Ovary (tissue), 9 donors: ENCODE data around the gene CNEP1R1. TPM values are rescaled to one million over a fixed set of nuclear protein-coding genes. Genes with fewer than 3 reads are reported as not detected.

ENCODE experiments used
- DNase-seq, 5 donors: peaks; one replicate each; pipeline ENCODE4 v3.0.0-alpha.2; 2019 to 2020
- H3K27ac ChIP-seq, 2 donors: fragments of 200-600 bp; one replicate each; pipeline versions ENCODE4 v1.5.1 to v1.8.0; 2019 to 2022
- H3K27me3 ChIP-seq: fragments of 200-600 bp; one replicate; pipeline ENCODE4 v1.8.0; 2022
- H3K36me3 ChIP-seq: fragments of 200-600 bp; sonication (generic); one replicate; pipeline ENCODE4 v1.5.1; 2019
- H3K4me1 ChIP-seq: one replicate; pipeline ENCODE4 v1.8.1; 2013; ENCODE audit warnings: mild to moderate bottlenecking, moderate library complexity; ENCODE audit not compliant: insufficient read depth
- H3K4me3 ChIP-seq: fragments of 200-600 bp; sonication (generic); one replicate; pipeline ENCODE4 v1.5.1; 2017
- H3K9me3 ChIP-seq, 2 donors: fragments of 200-600 bp in 1 of 2; sonication (generic) in 1 of 2; one replicate each; pipeline versions ENCODE4 v1.5.1 to v1.8.1; 2013 to 2019; ENCODE audit warnings: mild to moderate bottlenecking in 1 of 2, moderate library complexity in 1 of 2
- EP300 ChIP-seq: sonication (generic); formaldehyde crosslinking; IDR thresholded peaks from one replicate; pipeline ENCODE4 v1.6.1; 2017; ENCODE audit warnings: antibody characterized with exemption
- POLR2A ChIP-seq: fragments of 450-650 bp; IDR thresholded peaks from one replicate; pipeline ENCODE4 v1.6.1; 2017; ENCODE audit warnings: antibody characterized with exemption, mild to moderate bottlenecking, moderate library complexity
- WGBS, 3 donors: extraction: QIAGEN DNeasy Blood & Tissue Kit in 1 of 3; methylation state at CpG; one replicate each; pipeline versions ENCODE4 v1.1.5 to v1.1.7; 2013 to 2017; 5-methylcytosine and 5-hydroxymethylcytosine counted together
- intact Hi-C, 4 donors: fragments of 100-400 bp; cut with DNase I; formaldehyde crosslinking; loops; one replicate each; pipeline versions ENCODE4 v1.11.0 to v1.15.1; 2022 to 2023
- polyA plus RNA-seq, 2 donors: library from polyadenylated mRNA; stranded (reverse); fragments of 200-250 nt in 1 of 2; fragments of 350-450 nt in 1 of 2; fragmentation: Illumina TruSeq in 1 of 2; extraction: RNeasy Lipid Tissue Mini Kit (QIAGEN cat#74804) in 1 of 2; gene quantifications; one replicate each; pipeline ENCODE4 v1.2.3, GENCODE V29; 2013 to 2014
- total RNA-seq, 7 donors: library from RNA; depleted of rRNA in 2 of 7; stranded (reverse); fragments of >200 nt in 2 of 7; fragmentation: NEBNext Ultra II Directional in 3 of 7; extraction: Animal tissue kit (Norgen Biotek cat#: 25700) in 3 of 7; gene quantifications; one replicate each; pipeline versions ENCODE4 v1.1.0 to v1.2.4, GENCODE V29; 2016 to 2023
- TF ChIP-seq, protein P1 (sequence below), 3 donors: fragments of 450-650 bp in 2 of 3; fragments of 200-600 bp in 1 of 3; IDR thresholded peaks; one replicate each; pipeline versions ENCODE4 v1.5.1 to v1.8.0; 2016 to 2022; ENCODE audit warnings: antibody characterized with exemption in 3 of 3, mild to moderate bottlenecking in 1 of 3
- donor health status: DM: no; HTN: no; CAD: no; lungs with moderate emphysema.
- donor health status: DM: no; HTN: no; CAD: no.
- donor health status: Bipolar disorder and iron deficiency.
- donor health status: DM: yes; HTN: yes; CAD: no.
- donor health status: DM: no; HTN: no; CAD: no.
- donor health status: DM: yes; HTN: yes; CAD: no.

The CNEP1R1 gene
- total and polyA plus RNA-seq, 9 donors = 8.3 to 19.0 (median 13.3) TPM

DNA sequence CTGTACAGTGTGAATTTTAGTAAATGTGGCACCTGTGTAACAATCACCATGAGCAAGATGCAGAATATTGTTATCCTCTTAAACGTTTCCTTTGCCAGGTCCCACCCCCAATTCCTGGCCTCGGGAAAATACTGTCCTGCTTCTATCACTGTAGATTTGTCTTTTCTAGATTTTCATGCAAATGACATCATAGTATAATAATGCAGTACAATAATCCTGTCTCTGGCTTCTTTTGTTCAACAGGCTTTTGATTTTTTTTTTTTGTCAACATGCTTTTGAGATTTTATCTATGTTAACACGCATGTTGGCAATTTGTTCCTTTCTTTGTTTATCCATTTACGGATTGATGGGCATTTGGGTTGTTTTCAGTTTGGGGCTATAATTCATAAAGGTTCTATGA lies 20.4 kb downstream of the CNEP1R1 start:
- Histone ChIP-seq H3K9me3 (no peaks in the 10 kb centered on the region), H3K4me3 (no peak overlapping the region), H3K27me3 (no peaks in the 10 kb centered on the region), H3K36me3 (no peaks in the 10 kb centered on the region), H3K4me1 (no peaks in the 10 kb centered on the region), H3K27ac (no peak overlapping the region)
- TF ChIP-seq POLR2A (no peak), EP300 (no peak)
- TF ChIP-seq, protein P1, sequence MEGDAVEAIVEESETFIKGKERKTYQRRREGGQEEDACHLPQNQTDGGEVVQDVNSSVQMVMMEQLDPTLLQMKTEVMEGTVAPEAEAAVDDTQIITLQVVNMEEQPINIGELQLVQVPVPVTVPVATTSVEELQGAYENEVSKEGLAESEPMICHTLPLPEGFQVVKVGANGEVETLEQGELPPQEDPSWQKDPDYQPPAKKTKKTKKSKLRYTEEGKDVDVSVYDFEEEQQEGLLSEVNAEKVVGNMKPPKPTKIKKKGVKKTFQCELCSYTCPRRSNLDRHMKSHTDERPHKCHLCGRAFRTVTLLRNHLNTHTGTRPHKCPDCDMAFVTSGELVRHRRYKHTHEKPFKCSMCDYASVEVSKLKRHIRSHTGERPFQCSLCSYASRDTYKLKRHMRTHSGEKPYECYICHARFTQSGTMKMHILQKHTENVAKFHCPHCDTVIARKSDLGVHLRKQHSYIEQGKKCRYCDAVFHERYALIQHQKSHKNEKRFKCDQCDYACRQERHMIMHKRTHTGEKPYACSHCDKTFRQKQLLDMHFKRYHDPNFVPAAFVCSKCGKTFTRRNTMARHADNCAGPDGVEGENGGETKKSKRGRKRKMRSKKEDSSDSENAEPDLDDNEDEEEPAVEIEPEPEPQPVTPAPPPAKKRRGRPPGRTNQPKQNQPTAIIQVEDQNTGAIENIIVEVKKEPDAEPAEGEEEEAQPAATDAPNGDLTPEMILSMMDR (IDR thresholded peaks at IDR 0.05) = no peak
- intact Hi-C loops = no loop called here
- no peak for DNase-seq
- WGBS, 3 donors = 46 to 62% (median 51%) methylated on average over 4 of the region's 4 CpGs

DNA sequence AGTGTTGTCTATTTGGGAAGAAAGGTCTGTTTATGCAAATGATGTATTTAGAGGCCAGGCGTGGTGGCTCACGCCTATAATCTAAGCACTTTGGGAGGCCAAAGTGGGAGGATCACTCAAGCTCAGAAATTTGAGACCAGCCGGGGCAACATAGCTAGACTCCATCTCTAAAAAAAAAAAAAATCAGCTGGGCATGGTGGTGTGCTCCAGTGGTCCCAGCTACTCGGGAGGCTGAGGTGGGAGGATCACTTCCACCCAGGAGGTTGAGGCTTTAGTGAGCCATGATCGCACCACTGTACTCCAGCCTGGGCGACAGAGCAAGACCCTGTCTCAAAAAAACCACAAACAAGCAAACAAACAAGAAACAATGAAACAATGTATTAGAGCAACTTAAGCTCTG lies 21.8 kb downstream of the CNEP1R1 start:
- H3K27me3 ChIP-seq = no peaks in the 10 kb centered on the region
- no peak for DNase-seq
- WGBS, 3 donors = 85 to 88% (median 87%) methylated on average over 6 of the region's 6 CpGs
- H3K9me3 ChIP-seq = no peaks in the 10 kb centered on the region
- H3K4me1 ChIP-seq = no peaks in the 10 kb centered on the region
- H3K4me3 ChIP-seq = no peak overlapping the region
- H3K27ac ChIP-seq = no peak overlapping the region
- H3K36me3 ChIP-seq = no peaks in the 10 kb centered on the region
- intact Hi-C loops = no loop called here
- TF ChIP-seq, protein P1 (IDR thresholded peaks at IDR 0.05) = no peak
- TF ChIP-seq EP300 (no peak), POLR2A (no peak)

DNA sequence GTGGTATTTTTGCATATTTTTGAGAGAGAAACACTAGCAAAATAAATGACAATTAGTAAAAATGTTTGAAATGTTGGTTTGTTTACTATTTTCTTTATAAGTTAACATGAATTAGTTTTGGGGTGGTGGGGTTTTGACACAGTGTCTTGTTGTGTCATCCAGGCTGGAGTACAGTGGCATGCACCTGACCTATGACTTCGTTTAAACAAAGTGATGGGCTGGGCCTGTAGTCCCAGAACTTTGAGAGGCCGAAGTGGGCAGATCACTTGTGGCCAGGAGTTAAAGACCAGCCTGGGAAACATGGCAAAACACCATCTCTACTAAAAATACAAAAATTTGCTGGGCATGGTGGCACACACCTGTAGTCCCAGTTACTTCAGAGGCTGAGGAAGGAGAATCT lies 22.8 kb downstream of the CNEP1R1 start:
- 83 to 88% (median 85%) methylated on average over 2 of the region's 2 CpGs for WGBS, 3 donors
- no peak for DNase-seq
- H3K4me3 ChIP-seq = no peak overlapping the region
- H3K27ac ChIP-seq = no peak overlapping the region
- H3K27me3 ChIP-seq = no peaks in the 10 kb centered on the region
- intact Hi-C loops = no loop called here
- no peaks in the 10 kb centered on the region for H3K36me3 ChIP-seq
- H3K4me1 ChIP-seq = no peaks in the 10 kb centered on the region
- TF ChIP-seq, protein P1 (IDR thresholded peaks at IDR 0.05) = no peak
- no peaks in the 10 kb centered on the region for H3K9me3 ChIP-seq

DNA sequence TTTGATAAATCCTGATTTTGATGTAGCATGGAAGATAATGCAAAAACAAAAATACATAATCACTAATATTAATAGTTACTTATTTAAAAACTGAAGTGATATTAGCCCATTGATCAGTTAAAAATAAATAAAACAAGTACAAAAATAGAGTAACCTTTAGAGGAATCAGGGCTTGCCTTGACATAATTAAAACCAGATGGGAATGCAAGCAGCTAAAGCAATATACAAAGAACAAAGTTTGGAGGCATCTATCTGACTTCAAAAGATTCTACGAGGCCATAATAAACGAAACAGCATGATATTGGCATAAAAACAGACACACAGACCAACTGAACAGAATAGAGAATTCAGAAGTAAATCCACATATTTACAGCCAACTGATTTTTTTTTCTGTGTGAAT lies 25.8 kb downstream of the CNEP1R1 start:
- intact Hi-C loops = no loop called here
- Histone ChIP-seq H3K9me3 (no peaks in the 10 kb centered on the region), H3K4me1 (no peaks in the 10 kb centered on the region), H3K36me3 (no peaks in the 10 kb centered on the region), H3K27me3 (no peaks in the 10 kb centered on the region), H3K27ac (no peak overlapping the region), H3K4me3 (no peak overlapping the region)
- WGBS, 3 donors = 6 to 10% (median 8%) methylated on average over 2 of the region's 2 CpGs
- no peak for TF ChIP-seq EP300
- TF ChIP-seq, protein P1 (IDR thresholded peaks at IDR 0.05) = no peak
- no peak for TF ChIP-seq POLR2A
- DNase-seq = no peak

DNA sequence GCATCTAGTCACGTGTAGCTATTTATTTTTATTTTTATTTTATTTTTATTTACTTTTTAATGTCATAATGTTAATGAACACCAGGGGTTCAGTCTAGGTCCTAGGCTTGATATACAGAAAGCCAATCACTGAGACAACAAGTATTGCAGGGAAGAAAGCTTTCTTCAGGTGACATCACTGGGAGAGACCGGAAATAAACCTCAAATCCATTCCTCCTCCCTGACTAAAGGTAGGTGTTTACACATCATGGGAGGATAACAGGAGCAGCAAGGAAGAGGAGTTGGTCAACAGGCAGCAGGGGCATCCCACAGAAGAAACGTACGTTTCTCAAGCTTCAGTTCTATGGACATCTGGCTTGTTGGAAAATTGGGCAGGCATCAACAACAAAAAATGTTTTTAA lies 31.2 kb downstream of the CNEP1R1 start:
- intact Hi-C loops = no loop called here
- Histone ChIP-seq H3K36me3 (no peaks in the 10 kb centered on the region), H3K4me3 (no peak overlapping the region), H3K9me3 (no peaks in the 10 kb centered on the region), H3K4me1 (no peaks in the 10 kb centered on the region), H3K27me3 (no peaks in the 10 kb centered on the region), H3K27ac (no peak overlapping the region)
- TF ChIP-seq POLR2A (no peak), EP300 (no peak)
- TF ChIP-seq, protein P1 (IDR thresholded peaks at IDR 0.05) = no peak
- no peak for DNase-seq
- WGBS, 3 donors = 87 to 91% (median 88%) methylated on average over 4 of the region's 4 CpGs
